ENCODE results near the gene ARPC5L. TPM values are rescaled to one million over a fixed set of nuclear protein-coding genes. Genes with fewer than 3 reads are reported as not detected.
A peak's percentile ranks its signal among the peaks of the same experiment; 100 is the strongest.

ARPC5L gene
- total and polyA plus RNA-seq, 2 of the 8 experiments (the other 6 are each of a cell fraction or from before 2014, with no cell fraction given) = 34.1 to 50.6 TPM

GRCh38 chr9:124852829-124853531 is 8.9 kb upstream of the ARPC5L start, which contains the start of gene WDR38 (continued):
- peak in 2 of 3 experiments; percentile 73 to 91; a peak in 3 of 4 replicates for TF ChIP-seq CTCF (IDR thresholded peaks at IDR 0.05; ENCODE audit: control extremely low read depth in 1 of 3, insufficient read depth in 1 of 3, low read depth in 1 of 3, low read length in 3 of 3)

Data from H1 (cell line).